Right lobe of liver (tissue), 4 donors: ENCODE data around the gene TUG1.

Experiments
- POLR2A ChIP-seq: fragments of 450-650 bp; IDR thresholded peaks from one replicate; pipeline ENCODE4 v1.6.1; 2017; ENCODE audit warnings: antibody characterized with exemption, mild to moderate bottlenecking
- TF ChIP-seq, protein P1 (sequence below), 4 donors: fragments of 200-600 bp in 3 of 4; fragments of 450-650 bp in 1 of 4; IDR thresholded peaks; one replicate each; pipeline versions ENCODE4 v1.5.1 to v1.8.0; 2016 to 2022; ENCODE audit warnings: antibody characterized with exemption in 4 of 4, mild to moderate bottlenecking in 2 of 4
- donor health status: DM: no; HTN: no; CAD: no.
- donor health status: DM: no; HTN: no; CAD: no.
- donor health status: DM: no; HTN: yes; CAD: no.

DNA sequence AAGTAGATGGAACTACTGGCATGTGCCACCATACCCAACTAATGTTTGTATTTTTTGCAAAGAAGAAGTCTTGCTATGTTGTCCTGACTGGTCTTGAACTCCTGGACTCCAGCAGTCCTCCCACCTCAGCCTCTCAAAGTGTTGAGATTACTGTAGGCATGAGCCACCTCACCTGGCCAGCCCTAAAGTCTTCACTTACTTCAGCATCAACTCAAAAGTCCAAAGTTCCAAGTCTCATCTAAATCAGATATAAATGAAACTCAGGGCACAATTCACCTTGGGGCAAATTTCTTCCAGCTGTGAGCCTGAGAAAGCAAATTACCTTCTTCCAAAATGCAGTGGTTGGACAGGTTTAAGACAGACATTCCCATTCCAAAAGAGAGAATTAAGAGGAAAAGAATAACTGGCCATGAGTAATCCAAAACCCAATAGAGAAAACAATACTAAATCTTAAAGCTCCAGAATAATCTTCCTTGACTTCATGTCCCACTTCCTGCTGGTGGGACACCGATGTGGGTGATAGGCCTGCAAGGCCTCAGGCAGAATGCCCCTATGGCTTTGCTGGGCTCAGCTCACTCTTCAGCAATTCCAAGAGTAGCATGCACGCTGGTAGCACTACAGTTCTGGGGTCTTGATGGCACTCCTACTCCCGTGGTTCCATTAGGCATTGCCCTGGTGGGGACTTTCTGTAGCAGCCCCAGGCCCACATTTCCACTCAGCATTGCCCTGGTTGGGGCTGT lies 50.3 kb downstream of the TUG1 start:
- TF ChIP-seq, protein P1, sequence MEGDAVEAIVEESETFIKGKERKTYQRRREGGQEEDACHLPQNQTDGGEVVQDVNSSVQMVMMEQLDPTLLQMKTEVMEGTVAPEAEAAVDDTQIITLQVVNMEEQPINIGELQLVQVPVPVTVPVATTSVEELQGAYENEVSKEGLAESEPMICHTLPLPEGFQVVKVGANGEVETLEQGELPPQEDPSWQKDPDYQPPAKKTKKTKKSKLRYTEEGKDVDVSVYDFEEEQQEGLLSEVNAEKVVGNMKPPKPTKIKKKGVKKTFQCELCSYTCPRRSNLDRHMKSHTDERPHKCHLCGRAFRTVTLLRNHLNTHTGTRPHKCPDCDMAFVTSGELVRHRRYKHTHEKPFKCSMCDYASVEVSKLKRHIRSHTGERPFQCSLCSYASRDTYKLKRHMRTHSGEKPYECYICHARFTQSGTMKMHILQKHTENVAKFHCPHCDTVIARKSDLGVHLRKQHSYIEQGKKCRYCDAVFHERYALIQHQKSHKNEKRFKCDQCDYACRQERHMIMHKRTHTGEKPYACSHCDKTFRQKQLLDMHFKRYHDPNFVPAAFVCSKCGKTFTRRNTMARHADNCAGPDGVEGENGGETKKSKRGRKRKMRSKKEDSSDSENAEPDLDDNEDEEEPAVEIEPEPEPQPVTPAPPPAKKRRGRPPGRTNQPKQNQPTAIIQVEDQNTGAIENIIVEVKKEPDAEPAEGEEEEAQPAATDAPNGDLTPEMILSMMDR (IDR thresholded peaks at IDR 0.05) = no peak
- no peak for TF ChIP-seq POLR2A
